Suprapubic skin (tissue), 4 donors: ENCODE data around the gene CAMK2A. TPM values are rescaled to one million over a fixed set of nuclear protein-coding genes. Genes with fewer than 3 reads are reported as not detected.

ENCODE experiments used
- DNase-seq, 2 donors: peaks; one replicate each; pipeline ENCODE4 v3.0.0-alpha.2; 2019; ENCODE audit warnings: low spot score in 2 of 2
- H3K27ac ChIP-seq: fragments of 200-600 bp; sonication (generic); one replicate; pipeline ENCODE4 v1.5.1; 2019
- H3K27me3 ChIP-seq: fragments of 200-600 bp; sonication (generic); one replicate; pipeline ENCODE4 v1.5.1; 2019
- H3K36me3 ChIP-seq: fragments of 200-600 bp; sonication (generic); one replicate; pipeline ENCODE4 v1.5.1; 2019
- H3K4me1 ChIP-seq: fragments of 200-600 bp; sonication (generic); one replicate; pipeline ENCODE4 v1.5.1; 2019
- H3K4me3 ChIP-seq: fragments of 200-600 bp; sonication (generic); one replicate; pipeline ENCODE4 v1.5.1; 2019; ENCODE audit warnings: mild to moderate bottlenecking
- H3K9me3 ChIP-seq: fragments of 200-600 bp; sonication (generic); one replicate; pipeline ENCODE4 v1.5.1; 2019
- CTCF ChIP-seq, 2 donors: fragments of 200-600 bp in 1 of 2; fragments of 450-650 bp in 1 of 2; sonication (generic) in 1 of 2; IDR thresholded peaks; one replicate each; pipeline ENCODE4 v1.5.1; 2016 to 2019; ENCODE audit warnings: antibody characterized with exemption in 2 of 2, mild to moderate bottlenecking in 1 of 2, moderate library complexity in 1 of 2
- EP300 ChIP-seq: sonication (generic); formaldehyde crosslinking; IDR thresholded peaks from one replicate; pipeline ENCODE4 v1.6.1; 2017; ENCODE audit warnings: antibody characterized with exemption
- POLR2A ChIP-seq, 2 donors: fragments of 450-650 bp; IDR thresholded peaks; one replicate each; pipeline ENCODE4 v1.6.1; 2017; ENCODE audit warnings: antibody characterized with exemption in 2 of 2, mild to moderate bottlenecking in 2 of 2, moderate library complexity in 2 of 2
- POLR2AphosphoS5 ChIP-seq, 3 donors: sonication (generic); formaldehyde crosslinking; IDR thresholded peaks; one replicate each; pipeline ENCODE4 v1.6.1; 2017; ENCODE audit warnings: antibody characterized with exemption in 3 of 3
- WGBS: methylation state at CpG from one replicate; pipeline ENCODE4 v1.1.5; 2018; 5-methylcytosine and 5-hydroxymethylcytosine counted together
- total RNA-seq, 4 donors: library from RNA; depleted of rRNA; stranded (reverse); fragments of >200 nt; gene quantifications; one replicate each; pipeline ENCODE4 v1.1.0, GENCODE V29; 2016

The CAMK2A gene
- total RNA-seq, 4 donors from 2014 or later, result 0.26 to 0.64 TPM; not detected in 2

DNA sequence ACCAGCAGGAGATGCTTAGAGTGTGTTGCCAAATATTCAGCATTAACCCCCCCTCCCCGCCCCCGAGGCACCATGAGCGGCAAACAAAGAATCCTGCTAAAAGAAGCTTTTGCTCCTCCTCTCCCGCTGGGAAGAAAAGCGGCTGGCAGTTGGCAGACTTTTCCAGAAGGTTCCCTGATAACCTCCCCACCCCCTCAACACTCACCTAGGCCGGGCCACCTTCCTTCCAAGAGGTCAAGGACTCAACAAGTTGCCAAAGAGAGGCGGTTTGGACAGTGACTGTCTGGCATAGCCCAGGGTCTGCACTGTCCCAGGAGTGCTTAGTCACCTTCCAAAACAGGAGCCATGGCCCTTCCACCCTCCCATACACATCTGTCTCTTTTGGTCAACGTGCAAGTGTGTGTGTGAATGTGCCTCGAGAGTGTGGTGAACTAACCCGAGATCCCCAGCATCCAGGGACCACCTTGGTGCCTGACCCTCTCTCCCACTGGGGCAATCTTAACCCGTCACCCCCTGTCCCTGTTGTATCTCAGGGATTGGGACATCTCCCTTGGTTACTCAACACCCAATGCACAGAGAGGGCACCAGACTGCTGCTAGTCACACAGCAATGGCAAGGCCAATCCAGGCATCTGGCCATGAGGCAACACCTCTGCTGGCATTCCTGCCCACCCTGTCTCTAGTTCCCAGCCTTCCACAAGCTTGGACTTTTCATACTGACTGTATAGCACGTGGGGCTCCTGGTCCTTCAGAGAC is 18.9 kb downstream of the CAMK2A start:
- no peak for DNase-seq
- Histone ChIP-seq H3K9me3 (no peaks in the 10 kb centered on the region), H3K27ac (no peak overlapping the region), H3K4me3 (no peak overlapping the region), H3K4me1 (no peaks in the 10 kb centered on the region), H3K27me3 (no peaks in the 10 kb centered on the region), H3K36me3 (no peaks in the 10 kb centered on the region)
- 50% methylated on average over 10 of the region's 12 CpGs for WGBS
- TF ChIP-seq CTCF (IDR thresholded peaks at IDR 0.05), result no peak
- no peak for TF ChIP-seq POLR2AphosphoS5 (IDR thresholded peaks at IDR 0.05)
- no peak for TF ChIP-seq POLR2A (IDR thresholded peaks at IDR 0.05)
- no peak for TF ChIP-seq EP300

- no peak for DNase-seq
- no peak for TF ChIP-seq EP300
- TF ChIP-seq POLR2A (IDR thresholded peaks at IDR 0.05), result no peak
- TF ChIP-seq POLR2AphosphoS5 (IDR thresholded peaks at IDR 0.05), result no peak
- no peak for TF ChIP-seq CTCF (IDR thresholded peaks at IDR 0.05)
- Histone ChIP-seq H3K36me3 (no peaks in the 10 kb centered on the region), H3K27me3 (no peaks in the 10 kb centered on the region), H3K4me3 (no peak overlapping the region), H3K4me1 (no peaks in the 10 kb centered on the region), H3K9me3 (no peaks in the 10 kb centered on the region), H3K27ac (no peak overlapping the region)
- 90% methylated on average over 4 of the region's 4 CpGs for WGBS
Observed at GRCh38 chr5:150266871-150267291, 22.7 kb downstream of the CAMK2A start.

GRCh38 chr5:150265870-150266383 is 23.6 kb downstream of the CAMK2A start:
- H3K27ac ChIP-seq, result no peak overlapping the region
- 81% methylated on average over 6 of the region's 6 CpGs for WGBS
- H3K4me1 ChIP-seq, result no peaks in the 10 kb centered on the region
- no peak for TF ChIP-seq CTCF (IDR thresholded peaks at IDR 0.05)
- TF ChIP-seq POLR2AphosphoS5 (IDR thresholded peaks at IDR 0.05), result no peak
- TF ChIP-seq POLR2A (IDR thresholded peaks at IDR 0.05), result no peak
- no peak for TF ChIP-seq EP300
- no peaks in the 10 kb centered on the region for H3K27me3 ChIP-seq
- no peak for DNase-seq
- no peaks in the 10 kb centered on the region for H3K36me3 ChIP-seq
- H3K4me3 ChIP-seq, result no peak overlapping the region
- no peaks in the 10 kb centered on the region for H3K9me3 ChIP-seq

DNA sequence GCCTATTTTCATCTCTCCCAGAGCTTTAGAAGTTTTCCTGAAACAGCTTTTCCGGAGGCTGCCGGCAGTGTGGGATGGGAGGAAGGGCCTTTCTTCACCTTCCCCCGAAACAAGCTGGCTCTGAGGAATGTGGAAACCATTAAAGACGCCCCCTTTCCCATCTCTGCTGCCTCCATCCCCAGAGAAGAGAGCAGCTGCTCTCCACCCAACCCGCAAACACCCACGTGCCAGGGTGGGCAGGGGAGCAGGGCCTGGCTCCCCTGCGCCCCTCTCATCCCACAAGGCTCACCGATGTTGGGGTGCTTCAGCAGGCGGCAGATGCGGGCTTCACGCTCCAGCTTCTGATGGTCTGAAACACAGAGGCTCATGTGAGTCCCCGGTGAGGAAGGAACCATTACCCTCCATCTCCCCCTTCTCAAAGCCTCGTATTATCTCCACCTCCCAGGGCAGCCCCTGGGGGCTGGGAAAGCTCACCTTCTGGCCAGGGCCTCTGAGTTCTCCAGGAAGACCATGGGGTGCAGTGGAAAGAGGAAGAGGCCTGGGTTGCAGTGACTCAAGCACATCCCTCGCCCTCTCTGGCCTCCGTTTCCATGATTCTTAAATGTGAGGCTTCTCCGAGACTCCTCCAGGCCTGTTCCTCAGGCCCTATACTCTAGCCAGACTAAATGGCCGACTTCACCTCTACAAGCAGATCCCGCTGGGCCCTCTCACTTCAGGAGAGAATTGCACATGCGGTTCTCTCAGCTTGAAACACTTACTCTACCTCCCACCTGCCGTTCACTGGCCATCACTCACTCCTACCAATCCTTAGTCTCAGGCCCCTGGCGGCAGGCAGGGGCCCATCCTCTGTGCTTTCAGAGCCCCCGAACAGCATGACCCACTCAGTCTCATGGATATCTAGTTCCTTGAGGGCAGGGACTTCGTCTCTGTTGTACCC is 24.6 kb downstream of the CAMK2A start:
- TF ChIP-seq CTCF (IDR thresholded peaks at IDR 0.05) (no peak), POLR2AphosphoS5 (IDR thresholded peaks at IDR 0.05) (no peak), EP300 (no peak), POLR2A (IDR thresholded peaks at IDR 0.05) (no peak)
- H3K36me3 ChIP-seq, result no peaks in the 10 kb centered on the region
- 87% methylated on average over 23 of the region's 23 CpGs for WGBS
- no peak overlapping the region for H3K27ac ChIP-seq
- no peaks in the 10 kb centered on the region for H3K4me1 ChIP-seq
- H3K9me3 ChIP-seq, result no peaks in the 10 kb centered on the region
- no peak for DNase-seq
- no peak overlapping the region for H3K4me3 ChIP-seq
- H3K27me3 ChIP-seq, result no peaks in the 10 kb centered on the region
